ENCODE results near the gene IL33. TPM values are rescaled to one million over a fixed set of nuclear protein-coding genes. Genes with fewer than 3 reads are reported as not detected.

IL33 gene
- total and polyA plus RNA-seq, 2 experiments from 2014 or later = not detected

GRCh38 chr9:6224393-6225154 lies 9.0 kb downstream of the IL33 start:
- Histone ChIP-seq H3K4me1 (ENCODE audit: low read depth) (no peaks in the 10 kb centered on the region), H3K9me3 (ENCODE audit: low read depth) (no peaks in the 10 kb centered on the region), H3K36me3 (no peaks in the 10 kb centered on the region), H3K4me3 (no peak overlapping the region), H3K27me3 (no peaks in the 10 kb centered on the region), H3K27ac (no peak overlapping the region)
- DNase-seq (ENCODE audit: low read depth in 1 of 2, low spot score in 1 of 2) = peak in 1 of 2 donors; percentile 51
- TF ChIP-seq, protein P1, sequence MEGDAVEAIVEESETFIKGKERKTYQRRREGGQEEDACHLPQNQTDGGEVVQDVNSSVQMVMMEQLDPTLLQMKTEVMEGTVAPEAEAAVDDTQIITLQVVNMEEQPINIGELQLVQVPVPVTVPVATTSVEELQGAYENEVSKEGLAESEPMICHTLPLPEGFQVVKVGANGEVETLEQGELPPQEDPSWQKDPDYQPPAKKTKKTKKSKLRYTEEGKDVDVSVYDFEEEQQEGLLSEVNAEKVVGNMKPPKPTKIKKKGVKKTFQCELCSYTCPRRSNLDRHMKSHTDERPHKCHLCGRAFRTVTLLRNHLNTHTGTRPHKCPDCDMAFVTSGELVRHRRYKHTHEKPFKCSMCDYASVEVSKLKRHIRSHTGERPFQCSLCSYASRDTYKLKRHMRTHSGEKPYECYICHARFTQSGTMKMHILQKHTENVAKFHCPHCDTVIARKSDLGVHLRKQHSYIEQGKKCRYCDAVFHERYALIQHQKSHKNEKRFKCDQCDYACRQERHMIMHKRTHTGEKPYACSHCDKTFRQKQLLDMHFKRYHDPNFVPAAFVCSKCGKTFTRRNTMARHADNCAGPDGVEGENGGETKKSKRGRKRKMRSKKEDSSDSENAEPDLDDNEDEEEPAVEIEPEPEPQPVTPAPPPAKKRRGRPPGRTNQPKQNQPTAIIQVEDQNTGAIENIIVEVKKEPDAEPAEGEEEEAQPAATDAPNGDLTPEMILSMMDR (IDR thresholded peaks at IDR 0.05; ENCODE audit: low read depth, low read length) = no peak

- TF ChIP-seq, protein P1 (IDR thresholded peaks at IDR 0.05; ENCODE audit: low read depth, low read length) = no peak
- Histone ChIP-seq H3K4me1 (ENCODE audit: low read depth) (no peaks in the 10 kb centered on the region), H3K9me3 (ENCODE audit: low read depth) (no peaks in the 10 kb centered on the region), H3K4me3 (no peak overlapping the region), H3K27me3 (no peaks in the 10 kb centered on the region), H3K36me3 (no peaks in the 10 kb centered on the region), H3K27ac (no peak overlapping the region)
- peak in 1 of 2 donors; percentile 85 for DNase-seq (ENCODE audit: low read depth in 1 of 2, low spot score in 1 of 2)
Measured at GRCh38 chr9:6226696-6227095, 11.1 kb downstream of the IL33 start.

DNA sequence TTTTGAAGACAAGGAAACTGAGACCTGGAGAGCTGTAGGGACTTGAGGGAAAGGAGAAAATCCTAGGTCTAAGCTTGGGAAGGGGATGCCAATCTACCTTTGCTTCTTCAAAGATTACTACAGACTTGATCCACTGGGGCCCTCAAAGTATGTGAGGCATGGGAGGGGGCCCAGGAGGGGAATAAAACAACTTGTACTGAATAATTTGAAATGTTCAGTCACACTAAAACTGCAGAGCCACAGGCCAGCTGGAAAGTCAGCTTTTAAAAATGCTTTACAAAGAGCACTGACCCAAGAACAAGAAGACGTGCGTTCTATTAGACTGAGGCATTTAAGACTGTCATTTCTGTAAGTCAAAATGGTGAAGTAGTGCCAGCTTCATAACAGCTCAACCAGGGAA lies 13.6 kb downstream of the IL33 start:
- Histone ChIP-seq H3K4me3 (no peak overlapping the region), H3K9me3 (ENCODE audit: low read depth) (no peaks in the 10 kb centered on the region), H3K36me3 (no peaks in the 10 kb centered on the region), H3K27me3 (no peaks in the 10 kb centered on the region), H3K4me1 (ENCODE audit: low read depth) (no peaks in the 10 kb centered on the region), H3K27ac (no peak overlapping the region)
- TF ChIP-seq, protein P1 (IDR thresholded peaks at IDR 0.05; ENCODE audit: low read depth, low read length) = no peak
- DNase-seq (ENCODE audit: low read depth in 1 of 2, low spot score in 1 of 2) = no peak

DNA sequence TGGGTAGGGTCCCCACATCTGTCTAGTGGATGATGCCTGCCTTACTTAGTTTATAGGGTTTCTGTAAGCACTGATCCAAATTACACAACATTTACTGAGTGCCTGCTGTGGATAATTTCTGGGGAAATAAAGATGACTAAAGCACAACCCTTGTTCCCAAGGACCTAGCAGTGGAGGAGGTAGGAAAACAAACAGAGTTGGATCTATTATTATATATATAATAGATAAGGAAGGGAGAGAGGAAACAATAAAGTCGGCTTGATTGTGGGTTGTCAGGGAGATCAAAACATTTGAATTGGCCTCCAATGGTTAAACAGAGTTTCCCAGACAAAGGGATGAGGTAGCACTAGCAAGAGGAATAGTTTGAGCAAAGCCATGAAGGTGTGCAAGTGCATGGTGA lies 14.0 kb downstream of the IL33 start:
- TF ChIP-seq, protein P1 (IDR thresholded peaks at IDR 0.05; ENCODE audit: low read depth, low read length) = no peak
- Histone ChIP-seq H3K4me1 (ENCODE audit: low read depth) (no peaks in the 10 kb centered on the region), H3K27me3 (no peaks in the 10 kb centered on the region), H3K9me3 (ENCODE audit: low read depth) (no peaks in the 10 kb centered on the region), H3K4me3 (no peak overlapping the region), H3K27ac (no peak overlapping the region), H3K36me3 (no peaks in the 10 kb centered on the region)
- peak in 1 of 2 donors; percentile 70 for DNase-seq (ENCODE audit: low read depth in 1 of 2, low spot score in 1 of 2)

- H3K4me1 ChIP-seq (ENCODE audit: low read depth) = no peaks in the 10 kb centered on the region
- H3K4me3 ChIP-seq = no peak overlapping the region
- no peak overlapping the region for H3K27ac ChIP-seq
- H3K36me3 ChIP-seq = no peaks in the 10 kb centered on the region
- TF ChIP-seq, protein P1 (IDR thresholded peaks at IDR 0.05; ENCODE audit: low read depth, low read length) = no peak
- no peaks in the 10 kb centered on the region for H3K27me3 ChIP-seq
- no peaks in the 10 kb centered on the region for H3K9me3 ChIP-seq (ENCODE audit: low read depth)
- DNase-seq (ENCODE audit: low read depth in 1 of 2, low spot score in 1 of 2) = peak in 1 of 2 donors; percentile 69
Measured at GRCh38 chr9:6230037-6230780, 14.6 kb downstream of the IL33 start.
